GM12801 (cell line): ENCODE data around the gene STIM2.

Source experiments
- CTCF ChIP-seq: IDR thresholded peaks from one replicate; pipeline ENCODE4 v1.5.1; 2011; ENCODE audit warnings: control low read depth; ENCODE audit not compliant: insufficient read length; ENCODE audit errors: extremely low read depth

Gene STIM2

GRCh38 chr4:26958925-26959653 lies 98.4 kb downstream of the STIM2 start:
- no peak for TF ChIP-seq CTCF

DNA sequence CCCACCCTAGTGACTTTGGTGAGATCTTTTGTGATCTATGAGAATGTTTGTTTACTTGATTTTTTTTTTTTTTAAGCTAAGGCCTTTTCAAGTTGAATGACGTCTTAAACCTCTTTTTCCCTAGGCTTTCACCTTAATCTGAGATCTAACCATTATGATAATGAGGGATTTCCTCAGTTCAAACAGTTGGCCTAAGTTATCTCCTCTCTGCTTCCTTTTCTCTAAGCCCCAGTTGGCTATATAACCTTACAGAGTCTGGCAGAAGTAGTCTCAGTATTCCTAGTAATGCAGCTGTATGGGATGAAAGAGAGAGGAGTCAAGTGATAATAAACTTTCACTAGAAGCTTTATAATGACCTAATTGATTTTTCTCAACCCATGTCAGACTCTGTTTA lies 99.0 kb downstream of the STIM2 start:
- no peak for TF ChIP-seq CTCF

DNA sequence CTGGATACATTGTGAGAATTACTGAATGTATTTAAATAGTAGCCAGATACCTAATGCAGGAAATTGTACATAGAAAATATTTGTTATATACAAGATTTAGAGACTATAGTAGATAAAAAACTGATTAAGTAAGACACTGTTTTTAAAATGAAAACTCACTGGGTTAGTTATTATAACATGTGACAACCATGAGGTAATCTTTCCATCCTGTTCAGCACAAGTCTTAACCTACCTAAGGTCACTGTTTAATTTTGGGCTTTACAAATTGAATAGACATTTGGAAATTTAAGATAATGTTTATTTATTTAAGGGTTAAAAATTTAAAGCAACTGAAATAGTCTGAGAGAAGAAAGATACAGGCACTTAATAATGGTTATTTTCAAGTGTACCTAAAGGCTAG lies 102.1 kb downstream of the STIM2 start:
- TF ChIP-seq CTCF = no peak

- no peak for TF ChIP-seq CTCF
These were observed 103.9 kb downstream of the STIM2 start for GRCh38 chr4:26964512-26964911.

- TF ChIP-seq CTCF = no peak
These were observed 104.4 kb downstream of the STIM2 start for GRCh38 chr4:26964994-26965393.

- TF ChIP-seq CTCF = no peak
These were observed 117.9 kb downstream of the STIM2 start for GRCh38 chr4:26978387-26979053.

DNA sequence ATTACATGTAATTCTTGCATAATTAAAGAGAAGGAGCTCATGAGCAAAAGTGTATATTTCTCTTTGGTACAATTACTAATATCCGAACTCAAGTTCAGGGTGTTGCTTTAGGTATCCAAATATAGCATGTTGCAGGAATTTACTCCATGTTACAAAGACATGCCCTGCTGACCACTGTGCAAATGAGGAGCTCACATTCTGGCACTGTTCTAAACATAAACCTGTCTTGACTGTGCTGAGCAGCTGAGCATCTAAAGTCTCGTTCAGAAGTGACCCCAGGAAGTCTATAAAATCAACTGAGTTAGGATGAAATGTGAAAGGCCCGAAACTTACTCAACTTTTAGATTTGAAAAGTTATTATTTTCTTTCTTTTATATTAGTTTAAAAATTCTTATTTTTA lies 124.3 kb downstream of the STIM2 start:
- no peak for TF ChIP-seq CTCF
